Posterior vena cava (tissue), 2 donors: ENCODE data around the gene ZNF75A. TPM values are rescaled to one million over a fixed set of nuclear protein-coding genes. Genes with fewer than 3 reads are reported as not detected.

Experiments
- DNase-seq: peaks from one replicate; pipeline ENCODE4 v3.0.0-alpha.2; 2020; ENCODE audit warnings: low spot score
- intact Hi-C, 2 donors: fragments of 100-400 bp; cut with DNase I; formaldehyde crosslinking; loops; one replicate each; pipeline versions ENCODE4 v1.14.1 to v1.14.2; 2022 to 2023
- total RNA-seq, 2 donors: library from RNA; stranded (reverse); fragmentation: NEBNext Ultra II Directional; extraction: Animal tissue kit (Norgen Biotek cat#: 25700); gene quantifications; one replicate each; pipeline ENCODE4 v1.2.1, GENCODE V29; 2021
- donor health status: DM: yes; HTN: yes; CAD: no.
- donor health status: DM: yes; HTN: yes; CAD: no.

ZNF75A gene
- total RNA-seq, 2 donors from 2014 or later: 17.5 to 21.3 TPM

- intact Hi-C loops: loop anchor here in 1 of 2 donors (5.0 kb wide), 1 partner anchor 289 kb away; the partner anchor contains the start of gene IL32
- DNase-seq: no peak
Measured at GRCh38 chr16:3356118-3356517, 50.8 kb downstream of the ZNF75A start.

DNA sequence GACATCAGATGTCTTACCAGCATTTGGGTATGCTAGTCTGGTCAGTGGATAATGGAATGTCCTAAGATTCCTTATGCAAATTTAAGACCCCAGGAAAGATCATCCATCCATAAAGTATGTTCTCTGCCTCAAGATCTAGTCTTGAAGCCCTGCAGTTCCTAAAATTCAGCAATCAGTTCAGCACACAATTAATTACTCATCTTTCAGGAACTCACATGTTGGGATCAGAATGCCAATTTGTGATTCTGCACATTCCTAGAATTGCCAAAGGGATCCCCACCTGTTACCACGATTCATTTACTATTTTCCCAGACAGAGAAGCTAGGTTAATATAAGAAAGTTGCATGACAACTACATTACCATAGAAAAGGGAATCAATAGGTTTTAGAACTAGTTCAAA lies 53.6 kb downstream of the ZNF75A start:
- intact Hi-C loops: loop anchor here in 1 of 2 donors (5.0 kb wide), 1 partner anchor 292 kb away; the partner anchor contains the start of gene IL32
- no peak for DNase-seq

- intact Hi-C loops: loop anchor here in 1 of 2 donors (10.0 kb wide), 1 partner anchor 72 kb away; no protein-coding TSS in a partner anchor
Measured at GRCh38 chr16:3362931-3363330, 57.6 kb downstream of the ZNF75A start.

DNA sequence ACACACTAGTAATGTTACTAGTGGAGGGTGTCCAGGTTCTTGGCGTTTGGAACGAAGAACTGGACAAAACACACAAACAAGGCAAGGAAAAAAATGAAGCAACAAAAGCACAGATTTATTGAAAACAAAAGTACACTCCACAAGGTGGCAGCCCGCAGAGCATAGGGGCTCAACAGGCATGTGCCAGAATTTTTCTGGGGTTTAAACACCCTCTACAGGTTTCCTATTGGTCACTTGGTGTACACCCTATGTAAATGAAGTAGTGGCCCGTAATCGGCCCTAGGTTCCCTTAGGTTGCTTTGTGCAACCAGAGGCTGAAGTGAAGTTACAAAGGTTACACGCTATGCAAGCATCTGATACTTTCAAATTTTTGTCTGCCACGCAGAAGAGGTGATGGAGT lies 58.5 kb downstream of the ZNF75A start:
- intact Hi-C loops: loop anchor here in 1 of 2 donors (10.0 kb wide), 1 partner anchor 71 kb away; no protein-coding TSS in a partner anchor
- DNase-seq: no peak

More at GRCh38 chr16:3362931-3363330, 57.6 kb downstream of the ZNF75A start:
- DNase-seq: no peak

DNA sequence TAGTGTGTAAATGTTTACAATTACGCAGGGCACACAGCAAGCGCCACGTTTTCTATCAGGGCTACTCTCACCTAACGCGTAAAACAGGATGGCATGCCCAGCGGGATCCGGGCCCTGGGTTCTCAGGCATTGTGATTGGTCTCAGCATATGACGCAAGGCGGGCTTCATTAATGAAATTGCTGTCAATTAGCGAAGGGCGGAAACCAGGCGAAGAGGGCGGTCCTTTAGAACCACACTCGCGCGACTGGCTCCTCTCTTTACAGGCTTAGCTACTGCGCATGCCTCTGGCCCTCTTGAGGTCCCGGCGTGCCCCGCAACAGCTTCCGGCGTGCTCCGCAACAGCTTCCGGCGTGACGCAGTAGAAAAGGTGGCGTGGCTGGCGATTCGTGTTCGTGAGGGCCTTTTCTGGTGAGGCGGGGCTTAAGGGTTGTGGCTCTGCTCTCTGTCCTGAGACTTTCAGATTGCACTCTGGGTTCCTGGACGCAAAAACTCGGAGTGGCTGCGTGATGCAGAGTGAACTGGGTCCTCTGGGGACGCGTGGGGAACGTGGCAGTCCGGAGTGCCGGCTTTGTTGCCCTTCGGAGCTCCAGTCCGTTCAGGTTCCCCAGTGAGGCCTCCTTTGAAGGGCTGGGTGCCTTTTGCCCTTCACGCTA lies 59.6 kb downstream of the ZNF75A start:
- intact Hi-C loops: loop anchor here in 1 of 2 donors (10.0 kb wide), 1 partner anchor 70 kb away; no protein-coding TSS in a partner anchor
- DNase-seq: peak; percentile 95

Other genes starting within 250 kb of the ZNF75A start
- 10 to 100 TPM; 56.8 to 65.4 TPM for gene IL32, start 239.9 kb upstream of the ZNF75A start, total RNA-seq
- not detected for gene ZSCAN10, start 206.2 kb upstream of the ZNF75A start, total RNA-seq
- 1 to 10 TPM; 7.6 to 8.3 TPM for gene ZNF205, start 192.9 kb upstream of the ZNF75A start, total RNA-seq
- 10 to 100 TPM in 1 of 2 donors, 1 to 10 TPM in 1; 8.3 to 10.2 TPM for gene ZNF213, start 170.5 kb upstream of the ZNF75A start, total RNA-seq
- not detected for gene OR1F1, start 117.3 kb upstream of the ZNF75A start, total RNA-seq
- 1 to 10 TPM; 5.1 to 6.9 TPM for gene ZNF200, start 70.3 kb upstream of the ZNF75A start, total RNA-seq
- gene MEFV, start 48.9 kb upstream of the ZNF75A start, total RNA-seq: 1 to 10 TPM; 1.9 to 4.9 TPM
- 10 to 100 TPM; 19.8 to 21.2 TPM for gene ZNF263, start 22.0 kb upstream of the ZNF75A start, total RNA-seq
- 1 to 10 TPM; 6.4 to 9.1 TPM for gene TIGD7, start 67 bp upstream of the ZNF75A start, total RNA-seq
- gene OR2C1, start 50.4 kb downstream of the ZNF75A start, total RNA-seq: not detected
- 10 to 100 TPM; 10.8 to 11.9 TPM for gene ZSCAN32, start 95.5 kb downstream of the ZNF75A start, total RNA-seq
- gene ZNF174, start 95.7 kb downstream of the ZNF75A start, total RNA-seq: 1 to 10 TPM; 7.1 to 8.2 TPM
- 1 to 10 TPM; 2.5 TPM for gene ZNF597, start 138.0 kb downstream of the ZNF75A start, total RNA-seq
- 10 to 100 TPM; 28.3 to 33.6 TPM for gene NAA60, start 138.2 kb downstream of the ZNF75A start, total RNA-seq
- gene C16orf90, start 190.0 kb downstream of the ZNF75A start, total RNA-seq: not detected
- 10 to 100 TPM; 20.9 to 25.8 TPM for gene CLUAP1, start 195.5 kb downstream of the ZNF75A start, total RNA-seq